ENCODE results near the gene DLG1. TPM values are rescaled to one million over a fixed set of nuclear protein-coding genes. Genes with fewer than 3 reads are reported as not detected.
"Not testable (repeated sequence)": the region's sequence is repeated elsewhere in the genome, so short reads cannot be mapped to it uniquely, and the experiment has no call there.

The DLG1 gene
- total RNA-seq, 1 donor from 2014 or later, result 71.2 TPM

GRCh38 chr3:197104738-197105137 lies 193.7 kb downstream of the DLG1 start:
- DNase-seq (ENCODE audit: low read depth, low spot score), result no peak

GRCh38 chr3:197103766-197104165 lies 194.6 kb downstream of the DLG1 start:
- no peak for DNase-seq (ENCODE audit: low read depth, low spot score)

DNA sequence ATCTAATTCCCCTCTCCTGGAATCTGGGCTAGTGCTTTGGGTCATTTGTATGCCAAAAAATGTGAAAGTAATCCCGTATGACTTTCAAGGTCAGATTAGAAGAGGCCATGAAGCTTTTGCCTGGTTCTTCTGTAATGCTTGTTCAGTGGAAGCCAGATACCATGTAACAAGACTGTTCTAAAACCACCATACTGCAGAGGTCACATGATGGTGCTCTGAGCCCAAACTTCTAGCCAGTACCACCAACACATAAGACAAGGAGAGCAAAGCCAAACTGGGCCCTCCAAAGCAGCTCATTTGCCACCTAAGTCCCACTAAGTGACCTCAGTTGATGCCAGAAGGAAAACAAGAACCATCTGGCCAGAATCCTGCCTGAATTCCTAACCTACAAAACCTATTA lies 204.5 kb downstream of the DLG1 start:
- no peak for DNase-seq (ENCODE audit: low read depth, low spot score)

DNA sequence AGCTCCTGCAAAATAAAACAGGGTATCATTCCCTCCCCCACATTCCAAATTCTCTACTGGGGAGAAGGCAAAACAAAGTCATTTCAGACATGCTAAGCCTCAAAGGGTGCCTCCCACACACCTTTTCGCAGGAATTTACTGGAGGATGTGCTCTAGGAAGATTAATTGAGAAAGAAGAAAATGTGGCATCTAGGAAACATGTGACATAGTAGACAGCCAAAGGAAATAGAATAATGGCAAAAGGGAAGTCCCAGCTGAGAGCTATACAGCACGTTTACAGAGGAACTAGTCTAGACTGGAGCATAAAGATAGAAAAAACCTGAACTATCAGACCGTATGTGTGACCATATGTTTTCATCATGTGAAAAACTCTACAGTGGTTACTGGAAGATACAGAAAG lies 210.0 kb downstream of the DLG1 start:
- no peak for DNase-seq (ENCODE audit: low read depth, low spot score)

DNA sequence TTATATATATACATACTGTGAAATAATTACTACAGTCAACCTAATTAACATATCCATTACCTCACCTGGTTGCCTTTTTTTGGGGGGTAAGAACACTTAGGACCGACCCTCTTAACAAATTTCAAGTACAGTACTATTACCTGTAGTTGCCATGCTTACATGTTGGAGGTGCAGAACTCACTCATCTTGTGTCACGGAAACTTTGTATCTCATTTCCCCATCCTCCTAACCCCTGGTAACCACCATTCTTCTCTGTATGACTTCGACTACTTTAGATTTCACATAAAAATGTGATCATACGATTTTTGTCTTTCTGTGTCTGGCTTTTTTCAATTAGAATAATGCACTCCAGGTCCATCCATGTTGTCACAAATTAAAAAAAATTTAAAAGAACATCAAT lies 213.3 kb downstream of the DLG1 start:
- DNase-seq (ENCODE audit: low read depth, low spot score), result no peak

DNA sequence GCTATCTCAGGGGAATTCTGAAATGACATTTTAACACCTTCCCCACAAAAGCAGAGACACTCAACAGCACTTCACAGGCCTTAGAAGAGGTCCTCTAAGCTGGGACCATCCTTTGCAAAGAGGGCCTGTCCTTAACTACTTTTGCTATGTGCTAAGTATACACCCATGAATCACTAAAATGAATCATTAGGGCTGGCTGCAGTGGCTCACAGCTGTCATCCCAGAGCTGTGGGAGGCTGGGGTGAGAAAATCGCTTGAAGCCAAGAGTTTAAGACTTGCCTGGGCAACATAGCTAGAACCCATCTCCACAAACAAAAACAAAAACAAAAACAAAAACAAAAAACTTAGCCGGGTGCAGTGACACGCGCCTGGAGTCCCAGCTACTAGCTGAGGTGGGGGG lies 214.9 kb downstream of the DLG1 start:
- DNase-seq (ENCODE audit: low read depth, low spot score), result no peak

GRCh38 chr3:197082871-197083270 lies 215.5 kb downstream of the DLG1 start:
- DNase-seq (ENCODE audit: low read depth, low spot score), result no peak

GRCh38 chr3:197080344-197080743 lies 218.1 kb downstream of the DLG1 start:
- DNase-seq (ENCODE audit: low read depth, low spot score), result no peak

DNA sequence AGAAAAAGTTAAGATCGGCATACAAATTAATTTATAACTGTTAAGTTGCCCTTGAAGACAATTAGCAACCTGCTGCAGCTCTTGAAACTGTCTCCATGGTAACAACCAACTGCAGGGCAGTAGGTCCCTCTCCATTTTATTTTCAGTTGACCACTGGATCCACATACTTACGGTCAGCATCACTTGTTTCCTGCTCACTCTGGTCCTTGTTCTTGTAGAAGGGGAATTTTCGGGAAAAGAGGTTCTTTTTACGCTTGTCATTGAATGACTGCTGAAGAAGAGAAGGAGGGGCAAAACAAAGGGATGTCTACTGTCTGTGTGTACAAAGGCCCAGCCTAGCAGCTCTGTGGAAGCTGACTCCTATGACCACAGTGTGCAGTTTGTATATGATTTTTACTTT lies 222.0 kb downstream of the DLG1 start:
- DNase-seq (ENCODE audit: low read depth, low spot score), result no peak

DNA sequence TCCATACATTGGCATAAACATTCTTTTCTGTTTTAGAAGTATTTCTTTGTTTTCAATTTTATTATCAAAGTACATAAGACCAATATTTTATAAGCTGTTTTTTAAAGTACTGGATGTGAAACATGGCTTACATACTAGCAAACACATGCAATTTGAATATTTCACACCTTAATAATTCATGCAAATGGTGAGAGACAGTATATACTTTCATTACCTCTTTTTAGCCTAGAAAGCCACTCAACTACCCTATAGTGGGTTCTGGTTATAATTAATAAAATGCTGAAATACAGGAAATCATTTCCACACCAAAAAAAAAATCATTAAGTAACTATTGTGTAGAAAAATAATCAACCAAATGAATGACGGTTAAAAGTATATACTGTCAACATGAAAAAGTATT lies 230.3 kb downstream of the DLG1 start:
- no peak for DNase-seq (ENCODE audit: low read depth, low spot score)

GRCh38 chr3:197064771-197065170 lies 233.6 kb downstream of the DLG1 start:
- no peak for DNase-seq (ENCODE audit: low read depth, low spot score)

DNA sequence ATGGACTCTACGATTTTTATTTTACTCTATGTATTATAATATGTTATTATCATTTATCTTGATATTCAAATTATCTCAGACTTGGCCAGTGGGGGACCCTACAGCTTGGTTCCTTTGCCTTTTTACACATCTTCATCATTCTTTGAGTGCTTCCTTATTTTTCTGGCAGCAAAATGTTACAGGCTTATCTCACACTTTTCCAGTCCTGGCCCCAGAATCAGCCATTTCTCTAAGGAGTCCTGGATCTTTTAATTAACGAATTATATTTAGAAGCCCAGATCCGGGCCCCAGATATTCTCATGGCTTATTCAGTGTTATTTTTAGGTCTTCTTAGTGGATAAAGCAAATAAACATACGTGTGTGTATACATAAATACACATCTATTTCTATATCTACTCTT lies 236.0 kb downstream of the DLG1 start:
- DNase-seq (ENCODE audit: low read depth, low spot score), result no peak

DNA sequence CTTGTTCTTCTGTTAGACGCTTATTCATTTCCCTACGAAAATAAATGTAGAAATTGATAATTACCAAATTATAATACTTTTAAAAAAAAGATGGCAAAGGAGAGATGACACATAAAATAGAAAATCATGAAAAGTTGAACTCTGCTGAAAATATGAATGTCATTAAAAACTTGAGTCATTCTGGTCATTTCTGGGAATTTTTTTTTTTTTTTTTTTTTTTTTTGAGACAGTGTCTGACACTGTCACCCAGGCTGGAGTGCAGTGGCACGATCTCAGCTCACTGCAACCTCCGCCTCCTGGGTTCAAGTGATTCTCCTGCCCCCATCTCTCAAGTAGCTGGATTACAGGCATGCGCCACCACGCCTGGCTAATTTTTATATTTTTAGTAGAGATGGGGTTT lies 246.8 kb downstream of the DLG1 start:
- not testable (repeated sequence) for DNase-seq (ENCODE audit: low read depth, low spot score)

- no peak for DNase-seq (ENCODE audit: low read depth, low spot score)
These were observed 247.9 kb downstream of the DLG1 start for GRCh38 chr3:197050511-197050910.

- DNase-seq (ENCODE audit: low read depth, low spot score), result no peak
These were observed 255.9 kb downstream of the DLG1 start for GRCh38 chr3:197042539-197042938.

GRCh38 chr3:197041875-197042488 lies 256.4 kb downstream of the DLG1 start:
- DNase-seq (ENCODE audit: low read depth, low spot score), result no peak

DNA sequence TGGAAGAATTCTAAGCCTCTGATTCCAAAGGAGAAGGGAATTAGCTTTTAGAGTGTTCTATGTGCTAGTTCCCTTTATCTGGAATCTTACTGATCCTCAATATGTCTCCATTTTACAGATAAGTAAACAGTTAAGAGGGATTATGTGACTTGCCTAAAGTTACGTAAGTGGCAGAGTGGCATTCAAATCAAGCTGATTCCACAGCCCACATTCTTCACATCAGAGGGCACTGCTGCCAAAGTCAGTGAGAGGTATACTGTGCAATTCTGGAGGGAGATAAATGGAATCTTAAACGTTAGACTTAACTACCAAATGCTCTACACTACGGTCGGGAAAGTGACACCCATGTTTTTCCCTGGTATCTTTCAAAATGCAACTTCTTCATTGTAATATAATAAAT lies 257.8 kb downstream of the DLG1 start:
- DNase-seq (ENCODE audit: low read depth, low spot score), result no peak

DNA sequence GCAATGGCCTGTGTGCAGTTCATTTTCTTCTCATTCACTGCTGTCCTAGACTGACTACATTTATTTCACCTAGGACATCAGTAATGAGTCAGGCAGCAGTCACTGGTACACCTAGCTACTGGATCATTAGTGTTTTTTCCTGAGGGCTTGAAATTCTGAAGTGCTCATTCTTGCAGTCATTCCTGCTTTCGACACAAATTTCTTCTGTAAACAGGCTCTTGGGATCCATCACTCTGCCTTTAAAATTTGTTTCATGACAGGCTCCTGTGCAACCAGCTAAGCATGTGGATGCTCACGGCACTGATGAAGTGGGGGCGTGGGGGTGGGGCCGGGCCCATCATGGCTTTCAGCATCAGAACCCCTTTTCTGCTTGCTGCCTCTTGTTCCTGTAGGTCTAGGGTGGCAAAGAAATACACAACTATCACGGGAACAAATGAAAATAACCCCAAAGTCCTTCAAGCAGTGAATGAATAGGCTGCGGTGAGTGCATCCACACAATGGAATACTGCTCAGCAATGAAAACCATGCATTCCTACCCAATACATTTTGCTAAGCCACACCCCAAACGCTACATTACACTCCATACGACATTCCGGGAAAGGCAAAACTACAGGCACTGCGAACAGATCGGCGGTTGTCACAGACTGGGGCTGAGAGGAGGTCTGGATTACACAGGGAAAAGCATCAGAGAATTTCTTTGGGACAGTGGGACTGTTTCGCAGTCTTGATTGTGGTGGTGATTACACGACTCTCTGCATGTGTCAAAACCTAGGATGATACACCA lies 259.5 kb downstream of the DLG1 start:
- DNase-seq (ENCODE audit: low read depth, low spot score), result no peak

GRCh38 chr3:197035577-197035976 lies 262.8 kb downstream of the DLG1 start:
- DNase-seq (ENCODE audit: low read depth, low spot score), result no peak

GRCh38 chr3:197034778-197035177 lies 263.6 kb downstream of the DLG1 start:
- DNase-seq (ENCODE audit: low read depth, low spot score), result not testable (repeated sequence)

- not testable (repeated sequence) for DNase-seq (ENCODE audit: low read depth, low spot score)
These were observed 264.6 kb downstream of the DLG1 start for GRCh38 chr3:197033764-197034163.

DNA sequence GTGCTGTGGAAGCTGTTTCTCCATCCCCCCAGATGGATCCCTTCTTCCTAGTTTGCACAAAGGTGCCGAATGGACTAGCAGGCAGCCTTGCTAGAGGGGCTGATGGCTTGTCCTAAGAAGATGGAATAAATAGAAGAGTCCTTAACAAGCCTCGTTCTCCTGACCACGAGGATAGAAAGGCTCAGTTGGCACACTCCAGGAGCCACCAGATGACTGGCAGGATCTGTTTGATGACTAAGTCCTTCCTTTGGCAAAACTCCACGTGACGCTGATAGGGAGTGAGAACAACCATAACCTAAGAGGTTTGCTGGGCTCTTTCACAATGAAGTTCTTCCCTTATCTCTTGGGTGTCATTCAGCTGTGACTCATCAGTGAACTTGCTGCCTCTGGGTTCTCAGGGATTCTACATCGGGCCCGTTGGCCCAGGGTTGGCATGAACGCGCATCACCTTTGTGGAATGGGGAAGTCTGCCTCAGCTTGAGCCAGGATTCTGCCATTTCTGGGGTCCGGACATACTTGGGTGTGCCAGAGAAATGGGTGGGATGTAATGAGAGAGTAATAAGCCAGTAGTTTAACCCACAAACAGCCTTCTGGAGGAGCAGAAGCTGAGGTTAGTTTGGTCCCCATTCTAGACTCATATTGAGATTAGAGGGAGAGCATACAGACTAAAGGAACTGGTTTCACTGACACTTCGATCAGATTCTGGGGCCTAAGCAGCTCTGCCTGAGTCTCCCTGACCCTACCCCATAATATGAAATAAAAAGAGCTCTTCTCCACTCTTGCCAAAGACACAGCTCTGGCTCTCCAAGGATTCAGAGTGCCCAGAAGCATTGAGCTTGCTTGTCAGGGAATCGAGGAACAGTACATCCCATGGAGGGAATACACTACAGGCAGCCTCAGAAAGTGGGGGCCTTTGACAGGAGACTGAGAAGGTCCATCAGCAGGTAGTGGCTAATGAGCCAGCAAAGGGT lies 266.8 kb downstream of the DLG1 start:
- peak; percentile 88 for DNase-seq (ENCODE audit: low read depth, low spot score)

Data from pulmonary artery endothelial cell (primary cell).